Measurements from ENCODE around the gene KRT38. TPM values are rescaled to one million over a fixed set of nuclear protein-coding genes. Genes with fewer than 3 reads are reported as not detected.

KRT38 gene
- total RNA-seq, 1 experiment from 2014 or later = not detected

- TF ChIP-seq HMGXB4 (CRISPR knock-in tag; IDR thresholded peaks at IDR 0.05) = no peak
Measured at GRCh38 chr17:41481036-41481435, 40.3 kb upstream of the KRT38 start, which contains the start of gene KRT35 (continued).

GRCh38 chr17:41480581-41480980 lies 39.8 kb upstream of the KRT38 start:
- DNase-seq (ENCODE audit: low spot score) (no peak), ATAC-seq (no peak)
- Mint-ChIP-seq H3K36me3 (no peaks in the 10 kb centered on the region), H3K9me3 (no peaks in the 10 kb centered on the region), H3K27ac (no peak overlapping the region), H3K4me1 (no peaks in the 10 kb centered on the region), H3K27me3 (ENCODE audit: low read depth) (peaks cover 5% of the 10 kb centered on the region; the same call in 1 of the 2 replicates), H3K4me3 (no peak overlapping the region)
- TF ChIP-seq ARID4B (CRISPR knock-in tag; IDR thresholded peaks at IDR 0.05; ENCODE audit: borderline replicate concordance) (no peak), CREB1 (CRISPR knock-in tag; IDR thresholded peaks at IDR 0.05) (no peak), NFYB (CRISPR knock-in tag; conservative IDR thresholded peaks at IDR 0.05; ENCODE audit: low read depth) (no peak)
- ChIA-PET CTCF (interaction anchor here (2.0 kb wide), 1 partner anchor 68 kb away, joined by 6 read pairs; no protein-coding TSS in a partner anchor), POLR2A (no interaction called here)

GRCh38 chr17:41480136-41480535 lies 39.4 kb upstream of the KRT38 start:
- peaks cover 5% of the 10 kb centered on the region; the same call in 1 of the 2 replicates for H3K27me3 Mint-ChIP-seq (ENCODE audit: low read depth)
- CTCF ChIA-PET = interaction anchor here (2.0 kb wide), 1 partner anchor 68 kb away, joined by 6 read pairs; no protein-coding TSS in a partner anchor

More at GRCh38 chr17:41480136-41480535, 39.4 kb upstream of the KRT38 start:
- TF ChIP-seq ZNF281 (CRISPR knock-in tag; IDR thresholded peaks at IDR 0.05) (no peak), RORB (CRISPR knock-in tag; IDR thresholded peaks at IDR 0.05) (no peak), SP1 (CRISPR knock-in tag; conservative IDR thresholded peaks at IDR 0.05) (no peak), ELF4 (CRISPR knock-in tag; IDR thresholded peaks at IDR 0.05; ENCODE audit: low read depth) (no peak), MLX (CRISPR knock-in tag; IDR thresholded peaks at IDR 0.05) (no peak), ZNF317 (CRISPR knock-in tag; IDR thresholded peaks at IDR 0.05; ENCODE audit: borderline replicate concordance, low read depth) (no peak), ZSCAN18 (CRISPR knock-in tag; IDR thresholded peaks at IDR 0.05) (no peak), NR3C1 (CRISPR knock-in tag; conservative IDR thresholded peaks at IDR 0.05; ENCODE audit: low read depth) (no peak), NFE2L1 (CRISPR knock-in tag; IDR thresholded peaks at IDR 0.05) (no peak), CTCF (IDR thresholded peaks at IDR 0.05) (no peak)
- POLR2A ChIA-PET = no interaction called here
- DNase-seq (ENCODE audit: low spot score) (no peak), ATAC-seq (no peak)
- Mint-ChIP-seq H3K36me3 (no peaks in the 10 kb centered on the region), H3K9me3 (no peaks in the 10 kb centered on the region), H3K4me3 (no peak overlapping the region), H3K4me1 (no peaks in the 10 kb centered on the region), H3K27ac (no peak overlapping the region)

Data from WTC11 (cell line).